HUES6 (cell line): ENCODE measurements around the gene SPARC.
"Not testable (repeated sequence)": the region's sequence is repeated elsewhere in the genome, so short reads cannot be mapped to it uniquely, and the experiment has no call there.

Experiments used
- H3K27ac ChIP-seq: 2 replicates; pipeline ENCODE4 v1.7.0; 2013; ENCODE audit warnings: low read depth, mild to moderate bottlenecking, low read length, inconsistent platforms
- H3K27me3 ChIP-seq: 2 replicates; pipeline ENCODE4 v1.6.1; 2013; ENCODE audit warnings: low read length; ENCODE audit not compliant: control insufficient read depth, insufficient read depth
- H3K36me3 ChIP-seq: 2 replicates; pipeline ENCODE4 v1.6.1; 2013; ENCODE audit warnings: low read length; ENCODE audit not compliant: control insufficient read depth, insufficient read depth
- H3K4me1 ChIP-seq: 2 replicates; pipeline ENCODE4 v1.6.1; 2013; ENCODE audit warnings: low read length; ENCODE audit not compliant: control insufficient read depth, insufficient read depth
- H3K4me3 ChIP-seq: 2 replicates; pipeline ENCODE4 v1.5.1; 2013; ENCODE audit warnings: low read depth, low read length
- H3K9ac ChIP-seq: one replicate; pipeline ENCODE4 v1.6.1; 2013; ENCODE audit warnings: mild to moderate bottlenecking, low read length
- H3K9me3 ChIP-seq: 2 replicates; pipeline ENCODE4 v1.6.1; 2013; ENCODE audit warnings: low read depth, low read length; ENCODE audit not compliant: control insufficient read depth, insufficient read depth

The SPARC gene, protein sequence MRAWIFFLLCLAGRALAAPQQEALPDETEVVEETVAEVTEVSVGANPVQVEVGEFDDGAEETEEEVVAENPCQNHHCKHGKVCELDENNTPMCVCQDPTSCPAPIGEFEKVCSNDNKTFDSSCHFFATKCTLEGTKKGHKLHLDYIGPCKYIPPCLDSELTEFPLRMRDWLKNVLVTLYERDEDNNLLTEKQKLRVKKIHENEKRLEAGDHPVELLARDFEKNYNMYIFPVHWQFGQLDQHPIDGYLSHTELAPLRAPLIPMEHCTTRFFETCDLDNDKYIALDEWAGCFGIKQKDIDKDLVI

DNA sequence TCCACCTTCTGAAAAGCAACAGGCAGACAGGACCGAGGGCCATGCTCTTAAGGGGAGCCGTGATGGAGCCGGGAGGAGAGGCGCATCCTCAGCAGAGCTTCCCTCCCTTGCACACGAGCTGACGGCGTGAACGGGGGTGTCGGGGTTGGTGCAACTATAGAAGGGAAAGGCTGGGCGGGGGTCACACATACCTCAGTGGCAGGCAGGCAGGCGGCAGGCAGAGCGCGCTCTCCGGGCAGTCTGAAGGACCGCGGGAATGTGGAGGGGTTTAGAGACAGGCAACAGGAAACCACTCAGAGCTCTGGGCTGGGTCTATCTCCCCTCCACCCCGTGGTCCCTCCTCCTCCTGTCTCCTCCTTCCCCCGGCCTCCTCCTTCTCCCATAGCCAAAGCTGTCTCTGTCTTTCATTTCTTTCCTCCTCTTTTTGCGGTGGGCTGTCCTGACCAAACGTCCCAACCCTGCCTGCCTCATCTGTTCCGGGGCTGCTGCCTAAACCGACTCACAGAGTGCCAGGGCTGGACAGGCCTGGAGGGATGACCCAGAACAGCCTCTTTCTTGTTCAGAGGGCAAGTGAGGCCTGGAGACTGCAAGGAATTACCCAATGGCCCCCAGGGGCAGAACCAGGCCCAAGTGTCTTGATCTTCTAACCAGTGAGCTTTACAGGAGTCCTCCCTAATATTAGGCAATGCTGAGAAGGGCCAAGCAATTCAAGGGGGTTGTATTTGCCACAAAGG lies at the start of gene SPARC:
Gene SPARC (minus strand): TSS at position 242 of the 734 bp plus-strand sequence. CDS start 10,727 bp downstream, outside the sequence.
- H3K4me3 ChIP-seq = peak within 1 kb of the TSS; percentile 93
- peaks cover 17% of the 10 kb centered on the region; the same call in 1 of the 2 replicates for H3K36me3 ChIP-seq
- H3K27ac ChIP-seq = peak within 1 kb of the TSS; percentile 84; the same call in 1 of the 2 replicates
- peaks cover 33% of the 10 kb centered on the region for H3K4me1 ChIP-seq
- no peaks in the 10 kb centered on the region for H3K9me3 ChIP-seq
- H3K27me3 ChIP-seq = no peaks in the 10 kb centered on the region
- H3K9ac ChIP-seq = peak within 1 kb of the TSS; percentile 92

DNA sequence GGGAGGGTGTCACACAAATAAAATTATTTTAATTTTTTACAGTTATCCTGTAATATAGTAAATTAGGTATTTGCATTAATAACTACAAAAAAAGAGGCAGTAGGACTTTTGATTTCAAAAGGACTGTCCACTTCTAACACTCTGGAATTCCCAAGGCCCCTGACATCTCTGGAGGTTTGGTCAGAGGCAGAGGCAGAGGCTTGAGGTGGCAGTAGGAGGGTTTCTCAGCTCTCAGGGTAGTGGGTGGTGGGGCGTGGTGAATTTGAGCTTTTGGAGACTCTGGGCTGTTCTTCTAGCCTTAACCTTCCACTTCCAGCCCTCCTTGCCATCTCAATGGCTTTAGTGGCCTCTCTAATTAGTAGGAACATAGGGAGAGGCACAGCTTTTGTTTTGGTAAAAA lies 48.9 kb upstream of the SPARC start:
- H3K9me3 ChIP-seq = peaks cover 6% of the 10 kb centered on the region
- no peak overlapping the region for H3K27ac ChIP-seq
- H3K4me3 ChIP-seq = no peak overlapping the region
- H3K9ac ChIP-seq = no peak overlapping the region
- H3K4me1 ChIP-seq = peaks cover 14% of the 10 kb centered on the region
- H3K36me3 ChIP-seq = no peaks in the 10 kb centered on the region
- H3K27me3 ChIP-seq = no peaks in the 10 kb centered on the region

DNA sequence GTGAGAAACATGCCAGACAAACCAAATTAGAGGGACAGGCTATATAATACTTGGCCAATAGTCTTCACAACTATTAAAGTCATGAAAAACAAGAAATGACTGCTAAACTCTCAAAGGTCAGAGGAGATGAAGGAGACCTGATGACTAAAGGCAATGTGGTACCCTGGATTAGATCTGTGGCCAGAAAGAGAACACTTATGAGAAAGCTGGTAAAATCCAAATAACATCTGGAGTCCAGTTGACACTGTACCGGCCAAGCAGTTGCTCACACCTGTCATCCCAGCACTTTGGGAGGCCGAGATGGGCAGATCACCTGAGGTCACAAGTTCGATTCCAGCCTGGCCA lies 47.3 kb upstream of the SPARC start:
- Histone ChIP-seq H3K27me3 (no peaks in the 10 kb centered on the region), H3K27ac (no peak overlapping the region), H3K36me3 (no peaks in the 10 kb centered on the region), H3K4me3 (no peak overlapping the region), H3K4me1 (no peaks in the 10 kb centered on the region), H3K9ac (no peak overlapping the region), H3K9me3 (peaks cover 20% of the 10 kb centered on the region)

DNA sequence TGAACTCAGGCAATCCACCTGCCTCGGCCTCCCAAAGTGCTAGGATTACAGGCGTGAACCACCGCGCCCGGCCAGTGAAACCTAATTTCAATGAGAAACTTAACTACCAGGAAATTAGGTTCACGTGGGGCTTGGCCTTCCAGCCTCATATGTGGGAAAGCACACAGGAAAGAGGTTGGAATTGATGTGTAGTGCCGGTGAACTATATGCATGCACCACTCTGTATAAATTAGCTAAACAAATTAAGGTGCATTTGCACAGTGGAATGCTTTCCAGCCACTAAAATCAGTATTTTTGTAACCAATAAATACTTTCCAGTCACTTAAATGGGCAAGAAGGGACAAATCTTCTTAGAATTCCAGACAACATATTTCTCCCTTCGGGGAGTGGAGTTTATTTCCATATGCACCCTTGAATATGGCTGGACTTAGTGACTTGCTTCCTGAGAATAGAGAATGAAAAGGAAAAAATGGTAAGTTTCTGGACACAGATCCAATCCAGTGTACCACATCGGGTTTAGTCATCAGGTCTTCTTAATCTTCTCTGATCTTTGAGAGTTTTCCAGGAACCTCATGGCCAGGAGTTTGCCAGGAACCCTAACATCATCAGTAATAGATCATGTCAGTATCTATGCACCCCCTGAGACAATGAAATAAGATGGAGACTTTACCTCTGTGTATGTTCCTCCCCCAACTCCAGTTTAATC lies 46.8 kb upstream of the SPARC start:
- Histone ChIP-seq H3K36me3 (no peaks in the 10 kb centered on the region), H3K27ac (no peak overlapping the region), H3K9me3 (peaks cover 23% of the 10 kb centered on the region), H3K27me3 (no peaks in the 10 kb centered on the region), H3K9ac (no peak overlapping the region), H3K4me3 (no peak overlapping the region), H3K4me1 (no peaks in the 10 kb centered on the region)

DNA sequence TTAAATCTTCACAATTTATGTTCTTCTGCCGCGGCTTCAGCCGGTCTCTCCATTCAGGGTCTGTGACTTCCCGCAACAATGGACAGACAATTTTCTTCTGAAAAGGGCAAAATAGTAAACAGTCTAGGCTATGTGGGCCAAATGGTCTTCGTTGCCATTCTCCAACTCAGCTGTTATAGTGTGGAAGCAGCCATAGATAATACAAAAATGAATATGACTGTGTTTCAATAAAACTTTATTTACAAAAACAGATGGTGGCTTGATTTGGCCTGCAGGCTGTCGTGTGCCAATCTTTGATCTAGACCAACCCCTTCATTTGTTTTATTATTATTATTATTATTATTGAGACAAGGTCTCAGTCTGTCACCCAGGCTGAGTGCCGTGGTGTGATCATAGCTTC lies 43.7 kb upstream of the SPARC start:
- H3K27ac ChIP-seq = no peak overlapping the region
- H3K9ac ChIP-seq = no peak overlapping the region
- no peaks in the 10 kb centered on the region for H3K4me1 ChIP-seq
- H3K36me3 ChIP-seq = no peaks in the 10 kb centered on the region
- no peak overlapping the region for H3K4me3 ChIP-seq
- H3K27me3 ChIP-seq = no peaks in the 10 kb centered on the region
- H3K9me3 ChIP-seq = peaks cover 30% of the 10 kb centered on the region

DNA sequence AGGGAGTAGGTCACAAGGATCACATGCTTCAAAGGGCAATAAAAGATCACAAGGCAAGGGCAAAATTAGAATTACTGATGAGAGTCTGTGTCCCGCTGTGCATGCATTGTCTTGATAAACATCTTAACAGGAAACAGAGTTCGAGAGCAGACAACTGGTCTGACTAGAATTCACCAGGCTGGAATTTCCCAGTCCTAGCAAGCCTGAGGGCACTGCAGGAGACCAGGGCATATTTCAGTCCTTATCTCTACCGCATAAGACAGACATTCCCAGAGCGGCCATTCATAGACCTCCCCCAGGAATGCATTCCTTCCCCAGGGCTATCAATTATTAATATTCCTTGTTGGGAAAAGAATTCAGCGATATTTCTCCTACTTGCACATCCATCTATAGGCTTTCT lies 42.9 kb upstream of the SPARC start:
- not testable (repeated sequence) for H3K9ac ChIP-seq, H3K4me3 ChIP-seq, H3K4me1 ChIP-seq, H3K27ac ChIP-seq, H3K27me3 ChIP-seq, H3K36me3 ChIP-seq
- H3K9me3 ChIP-seq = peaks cover 30% of the 10 kb centered on the region

DNA sequence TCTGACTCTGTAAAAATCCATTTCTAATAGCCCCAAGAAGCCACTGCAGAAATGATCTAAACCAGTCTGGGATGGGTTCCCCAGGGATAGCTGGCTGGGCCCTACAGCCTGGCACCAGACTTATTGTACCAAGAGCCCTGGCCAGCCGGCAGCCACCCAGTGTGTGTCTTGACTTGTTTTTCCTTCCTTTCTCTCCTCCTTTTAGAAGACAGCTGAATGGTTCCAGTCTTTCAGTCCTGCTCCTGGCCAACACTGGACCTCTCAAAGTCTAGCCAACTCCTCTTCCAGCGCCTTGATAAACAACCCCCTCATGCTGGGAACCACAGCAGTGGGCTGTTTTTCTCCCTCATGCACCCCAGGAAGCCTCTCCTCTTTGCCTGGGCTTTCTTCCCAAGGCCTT lies 37.6 kb upstream of the SPARC start:
- H3K4me1 ChIP-seq = peaks cover 12% of the 10 kb centered on the region
- H3K27me3 ChIP-seq = no peaks in the 10 kb centered on the region
- H3K27ac ChIP-seq = no peak overlapping the region
- H3K36me3 ChIP-seq = no peaks in the 10 kb centered on the region
- no peak overlapping the region for H3K9ac ChIP-seq
- peaks cover 28% of the 10 kb centered on the region for H3K9me3 ChIP-seq
- H3K4me3 ChIP-seq = no peak overlapping the region

DNA sequence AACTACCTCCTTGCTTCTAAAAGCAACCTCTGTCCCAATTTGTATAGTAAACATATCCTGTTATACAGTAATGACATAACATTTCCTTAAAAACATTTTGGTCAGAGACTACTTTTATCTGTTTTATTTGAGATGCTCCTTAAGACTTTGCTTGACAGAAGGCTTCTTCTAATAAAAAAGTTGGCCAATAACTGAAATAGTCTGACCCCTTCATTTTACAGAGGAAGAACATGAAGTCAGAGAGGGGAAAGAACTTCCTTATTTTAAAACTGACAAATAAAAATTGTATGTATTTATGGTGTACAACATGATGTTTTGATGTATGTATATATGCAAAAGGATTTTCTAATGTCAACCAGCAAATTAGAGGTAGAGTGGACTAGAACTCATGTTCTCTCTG lies 35.8 kb upstream of the SPARC start:
- H3K9ac ChIP-seq = no peak overlapping the region
- H3K36me3 ChIP-seq = no peaks in the 10 kb centered on the region
- peaks cover 12% of the 10 kb centered on the region for H3K4me1 ChIP-seq
- no peak overlapping the region for H3K27ac ChIP-seq
- H3K27me3 ChIP-seq = no peaks in the 10 kb centered on the region
- 0 out of 2 replicates have a peak, but pooled peaks cover 14% of the 10 kb centered on the region for H3K9me3 ChIP-seq
- no peak overlapping the region for H3K4me3 ChIP-seq

DNA sequence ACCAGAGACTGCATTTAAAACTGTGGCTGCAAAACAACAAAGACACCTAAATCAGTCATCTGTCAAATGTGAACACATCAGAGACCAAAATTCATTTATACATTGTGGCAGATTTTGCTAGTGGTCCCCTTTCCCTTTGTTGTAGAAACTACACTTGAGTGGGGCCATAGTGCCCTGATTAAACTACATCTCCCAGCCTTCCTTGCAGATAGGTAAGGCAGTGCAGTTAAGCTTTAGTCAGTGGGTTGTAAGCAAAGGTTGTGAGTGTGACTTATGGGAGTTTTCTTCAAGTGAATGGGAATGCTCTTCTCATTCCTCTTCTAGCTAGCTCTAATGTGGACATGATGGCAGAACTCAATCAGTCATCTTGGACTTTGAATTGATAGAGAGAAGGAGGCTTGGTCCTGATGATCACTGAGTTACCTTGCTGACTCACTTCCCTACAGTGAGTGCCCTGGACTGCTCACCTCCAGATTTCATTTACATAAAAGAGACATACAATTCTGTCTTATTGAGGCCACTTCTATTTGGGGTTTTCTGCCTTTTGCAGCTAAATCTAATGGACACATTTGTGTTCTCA lies 35.2 kb upstream of the SPARC start:
- H3K27ac ChIP-seq = no peak overlapping the region

DNA sequence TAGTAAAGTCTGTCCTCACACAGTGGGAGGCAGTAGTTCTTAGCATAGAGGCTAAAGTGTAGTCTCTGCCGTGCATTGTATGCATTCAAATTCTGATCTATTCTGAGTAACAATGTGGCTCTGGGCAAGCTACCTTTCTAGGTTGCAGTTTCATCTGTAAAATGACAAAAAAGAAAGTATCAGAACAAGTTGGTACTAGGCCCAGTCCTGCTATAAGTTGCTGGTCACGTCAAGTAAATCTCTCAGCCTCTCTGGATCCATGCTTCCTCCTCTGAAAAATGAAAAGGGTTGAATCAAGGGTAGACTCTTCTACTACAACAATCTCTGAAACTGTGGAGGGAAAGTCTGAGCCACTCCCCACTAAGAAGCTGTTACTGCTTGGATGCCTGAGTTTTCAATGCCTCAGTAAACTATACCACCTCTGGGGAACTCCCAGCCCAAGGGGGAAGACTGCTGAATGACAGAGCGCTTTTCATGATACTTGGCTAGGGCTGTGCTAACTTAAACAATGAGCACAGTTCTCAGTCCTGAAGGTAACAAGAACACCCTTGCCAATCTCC lies 34.5 kb upstream of the SPARC start:
- 0 out of 2 replicates have a peak, but pooled peaks cover 14% of the 10 kb centered on the region for H3K9me3 ChIP-seq
- H3K4me3 ChIP-seq = no peak overlapping the region
- no peak overlapping the region for H3K27ac ChIP-seq
- H3K9ac ChIP-seq = no peak overlapping the region
- no peaks in the 10 kb centered on the region for H3K36me3 ChIP-seq
- no peaks in the 10 kb centered on the region for H3K27me3 ChIP-seq
- H3K4me1 ChIP-seq = peaks cover 12% of the 10 kb centered on the region

More for the DNA sequence above, 35.2 kb upstream of the SPARC start:
- Histone ChIP-seq H3K36me3 (no peaks in the 10 kb centered on the region), H3K4me1 (peaks cover 12% of the 10 kb centered on the region), H3K27me3 (no peaks in the 10 kb centered on the region), H3K9ac (no peak overlapping the region), H3K9me3 (0 out of 2 replicates have a peak, but pooled peaks cover 14% of the 10 kb centered on the region), H3K4me3 (no peak overlapping the region)
